Measurements from ENCODE around the gene ATAD3B. TPM values are rescaled to one million over a fixed set of nuclear protein-coding genes. Genes with fewer than 3 reads are reported as not detected.
A peak's percentile ranks its signal among the peaks of the same experiment; 100 is the strongest.

ATAD3B gene
- total RNA-seq, 2 donors from 2014 or later = 24.6 to 55.5 TPM

- Mint-ChIP-seq H3K36me3 (ENCODE audit: low read depth) (no peaks in the 10 kb centered on the region), H3K9me3 (no peaks in the 10 kb centered on the region), H3K27me3 (peaks cover 10% of the 10 kb centered on the region), H3K27ac (no peak overlapping the region), H3K4me1 (no peaks in the 10 kb centered on the region), H3K4me3 (no peak overlapping the region)
- no peak for ATAC-seq (replicated peaks)
These were observed 41.2 kb upstream of the ATAD3B start for GRCh38 chr1:1430114-1430982.

GRCh38 chr1:1430992-1431844, 40.3 kb upstream of the ATAD3B start:
- Mint-ChIP-seq H3K9me3 (no peaks in the 10 kb centered on the region), H3K27me3 (peaks cover 10% of the 10 kb centered on the region), H3K27ac (no peak overlapping the region), H3K4me3 (no peak overlapping the region), H3K36me3 (ENCODE audit: low read depth) (no peaks in the 10 kb centered on the region), H3K4me1 (no peaks in the 10 kb centered on the region)
- no peak for ATAC-seq (replicated peaks)

- Mint-ChIP-seq H3K27ac (no peak overlapping the region), H3K4me1 (no peaks in the 10 kb centered on the region), H3K36me3 (ENCODE audit: low read depth) (no peaks in the 10 kb centered on the region), H3K4me3 (no peak overlapping the region), H3K27me3 (peaks cover 7% of the 10 kb centered on the region), H3K9me3 (no peaks in the 10 kb centered on the region)
- ATAC-seq (replicated peaks) = no peak
These were observed 39.7 kb upstream of the ATAD3B start for GRCh38 chr1:1431845-1432273.

GRCh38 chr1:1432274-1432950, 39.2 kb upstream of the ATAD3B start:
- Mint-ChIP-seq H3K36me3 (ENCODE audit: low read depth) (no peaks in the 10 kb centered on the region), H3K27ac (no peak overlapping the region), H3K4me3 (no peak overlapping the region), H3K4me1 (no peaks in the 10 kb centered on the region), H3K9me3 (no peaks in the 10 kb centered on the region), H3K27me3 (peaks cover 7% of the 10 kb centered on the region)
- no peak for ATAC-seq (replicated peaks)

GRCh38 chr1:1432951-1433803, 38.4 kb upstream of the ATAD3B start:
- peak overlapping the region; percentile 6 for H3K4me3 Mint-ChIP-seq
- no peaks in the 10 kb centered on the region for H3K4me1 Mint-ChIP-seq

GRCh38 chr1:1433804-1434130, 37.8 kb upstream of the ATAD3B start:
- Mint-ChIP-seq H3K4me3 (peak overlapping the region; percentile 6), H3K4me1 (no peaks in the 10 kb centered on the region), H3K27ac (no peak overlapping the region)

More at GRCh38 chr1:1432951-1433803, 38.4 kb upstream of the ATAD3B start:
- ATAC-seq (replicated peaks) = peak; percentile 10
- no peak overlapping the region for H3K27ac Mint-ChIP-seq
- no peaks in the 10 kb centered on the region for H3K9me3 Mint-ChIP-seq
- H3K36me3 Mint-ChIP-seq (ENCODE audit: low read depth) = no peaks in the 10 kb centered on the region
- H3K27me3 Mint-ChIP-seq = peaks cover 7% of the 10 kb centered on the region

GRCh38 chr1:1434131-1434823, 37.3 kb upstream of the ATAD3B start:
- Mint-ChIP-seq H3K9me3 (no peaks in the 10 kb centered on the region), H3K4me1 (no peaks in the 10 kb centered on the region), H3K36me3 (ENCODE audit: low read depth) (no peaks in the 10 kb centered on the region), H3K27me3 (peaks cover 3% of the 10 kb centered on the region), H3K27ac (no peak overlapping the region), H3K4me3 (peak overlapping the region; percentile 55)
- no peak for ATAC-seq (replicated peaks)

More at GRCh38 chr1:1433804-1434130, 37.8 kb upstream of the ATAD3B start:
- ATAC-seq (replicated peaks) = peak; percentile 80
- Mint-ChIP-seq H3K9me3 (no peaks in the 10 kb centered on the region), H3K27me3 (peaks cover 3% of the 10 kb centered on the region), H3K36me3 (ENCODE audit: low read depth) (no peaks in the 10 kb centered on the region)

- no peak for ATAC-seq (replicated peaks)
- H3K27me3 Mint-ChIP-seq = peaks cover 3% of the 10 kb centered on the region
- H3K4me1 Mint-ChIP-seq = no peaks in the 10 kb centered on the region
- peak overlapping the region; percentile 55 for H3K4me3 Mint-ChIP-seq
- H3K9me3 Mint-ChIP-seq = no peaks in the 10 kb centered on the region
- H3K36me3 Mint-ChIP-seq (ENCODE audit: low read depth) = no peaks in the 10 kb centered on the region
- no peak overlapping the region for H3K27ac Mint-ChIP-seq
These were observed 36.8 kb upstream of the ATAD3B start for GRCh38 chr1:1434824-1435105.

GRCh38 chr1:1435106-1435903, 36.3 kb upstream of the ATAD3B start, which contains the start of gene VWA1:
Gene VWA1, plus strand, starts transcription at chr1:1435690. Its CDS starts 59 bp downstream, at chr1:1435749.
- Mint-ChIP-seq H3K9me3 (no peaks in the 10 kb centered on the region), H3K27ac (no peak within 1 kb of the TSS), H3K4me3 (peak within 1 kb of the TSS; percentile 55), H3K36me3 (ENCODE audit: low read depth) (no peaks in the 10 kb centered on the region), H3K27me3 (peaks cover 3% of the 10 kb centered on the region), H3K4me1 (no peaks in the 10 kb centered on the region)
- peak; percentile 75 for ATAC-seq (replicated peaks)

- Mint-ChIP-seq H3K27me3 (peaks cover 3% of the 10 kb centered on the region), H3K27ac (no peak overlapping the region), H3K4me1 (no peaks in the 10 kb centered on the region), H3K36me3 (ENCODE audit: low read depth) (no peaks in the 10 kb centered on the region), H3K9me3 (no peaks in the 10 kb centered on the region), H3K4me3 (peak overlapping the region; percentile 46)
- ATAC-seq (replicated peaks) = peak; percentile 2
These were observed 35.5 kb upstream of the ATAD3B start for GRCh38 chr1:1435911-1436629.

- Mint-ChIP-seq H3K9me3 (no peaks in the 10 kb centered on the region), H3K36me3 (ENCODE audit: low read depth) (no peaks in the 10 kb centered on the region), H3K27ac (no peak overlapping the region), H3K4me3 (peak overlapping the region; percentile 46), H3K27me3 (peaks cover 3% of the 10 kb centered on the region), H3K4me1 (no peaks in the 10 kb centered on the region)
- ATAC-seq (replicated peaks) = no peak
These were observed 34.9 kb upstream of the ATAD3B start for GRCh38 chr1:1436630-1437032.

Data from activated T-helper 17 cell treated with anti-CD3 and anti-CD28 coated beads, Interleukin-2, amount 50 U/mL, for 72 hours (primary cell).